ENCODE measurements around the gene CAV1. TPM values are rescaled to one million over a fixed set of nuclear protein-coding genes. Genes with fewer than 3 reads are reported as not detected.

Gene CAV1
- total RNA-seq, 2 experiments from 2014 or later: not detected

DNA sequence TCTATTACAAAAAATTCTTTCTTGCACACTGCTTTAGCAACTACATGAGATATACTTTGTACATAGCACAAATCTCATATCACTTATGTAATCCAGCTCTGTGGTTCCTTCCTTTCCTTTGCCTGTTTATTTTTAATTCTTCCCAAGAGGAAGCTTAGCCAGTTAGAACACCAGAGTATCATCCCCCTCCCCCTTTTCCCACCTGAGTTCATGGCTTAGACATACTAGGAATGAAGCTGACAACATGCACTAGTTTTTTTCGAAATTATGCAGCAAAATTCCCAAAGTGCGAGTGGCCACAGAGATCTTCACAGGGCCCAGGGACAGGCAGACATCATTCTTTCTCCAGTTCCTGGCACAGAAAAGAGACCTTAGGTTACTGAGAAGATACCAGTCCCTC is 17.8 kb downstream of the CAV1 start:
- CTCF ChIA-PET: no interaction called here
- POLR2A ChIA-PET: no interaction called here
- peaks cover 0 to 3% of the 10 kb centered on the region in 2 experiments for H3K9me3 ChIP-seq (ENCODE audit: control insufficient read depth in 1 of 2, insufficient read depth in 1 of 2, low read length in 2 of 2)
- intact Hi-C loops (cut with DNase I, micrococcal nuclease): no loop called here
- ATAC-seq (ENCODE audit: poor library complexity) (no peak), DNase-seq (no peak)
- Mint-ChIP-seq H3K9me3 (peaks cover 2% of the 10 kb centered on the region), H3K4me1 (ENCODE audit: low read depth) (no peaks in the 10 kb centered on the region), H3K27ac (no peak overlapping the region), H3K27me3 (peaks cover 42% of the 10 kb centered on the region), H3K4me3 (no peak overlapping the region), H3K36me3 (ENCODE audit: low read depth) (no peaks in the 10 kb centered on the region)
- TF ChIP-seq, protein P1, sequence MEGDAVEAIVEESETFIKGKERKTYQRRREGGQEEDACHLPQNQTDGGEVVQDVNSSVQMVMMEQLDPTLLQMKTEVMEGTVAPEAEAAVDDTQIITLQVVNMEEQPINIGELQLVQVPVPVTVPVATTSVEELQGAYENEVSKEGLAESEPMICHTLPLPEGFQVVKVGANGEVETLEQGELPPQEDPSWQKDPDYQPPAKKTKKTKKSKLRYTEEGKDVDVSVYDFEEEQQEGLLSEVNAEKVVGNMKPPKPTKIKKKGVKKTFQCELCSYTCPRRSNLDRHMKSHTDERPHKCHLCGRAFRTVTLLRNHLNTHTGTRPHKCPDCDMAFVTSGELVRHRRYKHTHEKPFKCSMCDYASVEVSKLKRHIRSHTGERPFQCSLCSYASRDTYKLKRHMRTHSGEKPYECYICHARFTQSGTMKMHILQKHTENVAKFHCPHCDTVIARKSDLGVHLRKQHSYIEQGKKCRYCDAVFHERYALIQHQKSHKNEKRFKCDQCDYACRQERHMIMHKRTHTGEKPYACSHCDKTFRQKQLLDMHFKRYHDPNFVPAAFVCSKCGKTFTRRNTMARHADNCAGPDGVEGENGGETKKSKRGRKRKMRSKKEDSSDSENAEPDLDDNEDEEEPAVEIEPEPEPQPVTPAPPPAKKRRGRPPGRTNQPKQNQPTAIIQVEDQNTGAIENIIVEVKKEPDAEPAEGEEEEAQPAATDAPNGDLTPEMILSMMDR (IDR thresholded peaks at IDR 0.05): no peak
- no peaks in the 10 kb centered on the region for H3K4me1 ChIP-seq (ENCODE audit: insufficient read depth, low read length)
- H3K27me3 ChIP-seq (ENCODE audit: control insufficient read depth in 1 of 2, insufficient read depth in 2 of 2, low read length in 2 of 2): peaks cover 0 to 2% of the 10 kb centered on the region in 2 experiments
- no peaks in the 10 kb centered on the region for H3K36me3 ChIP-seq (ENCODE audit: insufficient read depth, low read length)
- no peak overlapping the region for H3K4me3 ChIP-seq (ENCODE audit: low read length)
- no peak overlapping the region for H3K27ac ChIP-seq (ENCODE audit: low read depth in 1 of 2, low read length in 2 of 2)

DNA sequence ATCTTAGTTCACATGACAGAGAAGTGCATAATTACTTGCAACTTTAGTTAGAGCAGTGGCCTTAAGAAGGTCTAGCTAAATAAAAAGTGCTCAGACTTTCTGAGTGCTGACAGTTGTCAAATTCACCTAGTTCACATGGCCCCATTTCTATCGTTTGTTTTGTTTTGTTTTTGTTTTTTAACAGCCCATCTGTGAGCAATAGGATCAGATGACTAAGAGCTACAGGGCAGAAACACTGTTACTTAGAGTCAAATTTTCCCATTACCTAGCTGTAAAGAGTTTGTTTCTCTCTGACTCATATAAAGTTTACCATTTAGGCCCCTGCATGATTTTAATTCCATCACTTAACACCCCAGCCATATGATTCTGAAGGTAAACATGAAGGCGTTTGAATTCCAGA is 18.8 kb downstream of the CAV1 start:
- Mint-ChIP-seq H3K4me1 (ENCODE audit: low read depth) (no peaks in the 10 kb centered on the region), H3K9me3 (peaks cover under 1% of the 10 kb centered on the region), H3K36me3 (ENCODE audit: low read depth) (no peaks in the 10 kb centered on the region), H3K4me3 (no peak overlapping the region), H3K27me3 (peaks cover 45% of the 10 kb centered on the region), H3K27ac (no peak overlapping the region)
- no peaks in the 10 kb centered on the region for H3K4me1 ChIP-seq (ENCODE audit: insufficient read depth, low read length)
- CTCF ChIA-PET: no interaction called here
- TF ChIP-seq, protein P1 (IDR thresholded peaks at IDR 0.05): no peak
- no peak overlapping the region for H3K27ac ChIP-seq (ENCODE audit: low read depth in 1 of 2, low read length in 2 of 2)
- intact Hi-C loops (cut with DNase I, micrococcal nuclease): no loop called here
- peaks cover 0 to 3% of the 10 kb centered on the region in 2 experiments for H3K9me3 ChIP-seq (ENCODE audit: control insufficient read depth in 1 of 2, insufficient read depth in 1 of 2, low read length in 2 of 2)
- no peaks in the 10 kb centered on the region for H3K36me3 ChIP-seq (ENCODE audit: insufficient read depth, low read length)
- H3K4me3 ChIP-seq (ENCODE audit: low read length): no peak overlapping the region
- no peaks in the 10 kb centered on the region for H3K27me3 ChIP-seq (ENCODE audit: control insufficient read depth in 1 of 2, insufficient read depth in 2 of 2, low read length in 2 of 2)
- ATAC-seq (ENCODE audit: poor library complexity): no peak
- DNase-seq: no peak
- POLR2A ChIA-PET: interaction anchor here (0.5 kb wide), 1 partner anchor 209 kb away, joined by 3 read pairs; no protein-coding TSS in a partner anchor

DNA sequence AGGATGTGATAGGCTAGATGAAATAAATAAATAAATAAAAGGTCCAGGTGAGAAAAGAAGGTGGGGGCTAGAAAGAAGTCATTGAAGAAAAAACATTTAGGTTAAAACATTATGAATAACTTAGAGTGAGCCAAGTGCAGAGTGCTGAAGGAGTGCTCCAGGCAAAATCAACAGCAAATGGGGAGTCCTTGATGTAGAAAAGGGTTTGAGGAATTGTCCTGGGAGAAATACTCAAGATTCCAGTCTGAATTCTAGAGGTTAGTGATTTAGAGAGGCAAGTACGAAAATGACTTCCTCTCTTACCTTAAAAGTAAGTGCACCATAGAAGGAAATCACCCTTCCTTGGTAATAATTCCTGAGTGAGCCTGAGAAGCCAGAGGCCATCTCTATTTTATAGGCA is 19.7 kb downstream of the CAV1 start:
- H3K4me1 ChIP-seq (ENCODE audit: insufficient read depth, low read length): no peaks in the 10 kb centered on the region
- Mint-ChIP-seq H3K4me1 (ENCODE audit: low read depth) (no peaks in the 10 kb centered on the region), H3K4me3 (no peak overlapping the region), H3K27ac (no peak overlapping the region), H3K9me3 (no peaks in the 10 kb centered on the region), H3K27me3 (peaks cover 43% of the 10 kb centered on the region), H3K36me3 (ENCODE audit: low read depth) (no peaks in the 10 kb centered on the region)
- ATAC-seq (ENCODE audit: poor library complexity) (no peak), DNase-seq (no peak)
- peaks cover 0 to 3% of the 10 kb centered on the region in 2 experiments for H3K27me3 ChIP-seq (ENCODE audit: control insufficient read depth in 1 of 2, insufficient read depth in 2 of 2, low read length in 2 of 2)
- no peak overlapping the region for H3K27ac ChIP-seq (ENCODE audit: low read depth in 1 of 2, low read length in 2 of 2)
- no peaks in the 10 kb centered on the region for H3K36me3 ChIP-seq (ENCODE audit: insufficient read depth, low read length)
- POLR2A ChIA-PET: no interaction called here
- intact Hi-C loops (cut with DNase I, micrococcal nuclease): no loop called here
- no peaks in the 10 kb centered on the region for H3K9me3 ChIP-seq (ENCODE audit: control insufficient read depth in 1 of 2, insufficient read depth in 1 of 2, low read length in 2 of 2)
- H3K4me3 ChIP-seq (ENCODE audit: low read length): no peak overlapping the region
- CTCF ChIA-PET: no interaction called here
- TF ChIP-seq, protein P1 (IDR thresholded peaks at IDR 0.05): no peak

Data from CD4-positive, alpha-beta T cell (primary cell).